GM20431 (cell line): Measurements from ENCODE around the gene TSPAN10.

Experiments
- in situ Hi-C: fragments of 300-500 bp; cut with MseI, MboI; formaldehyde crosslinking; loops from one replicate; pipeline ENCODE4 v1.15.0; 2020; ENCODE audit warnings: low sequenced_read_pairs; ENCODE audit not compliant: unreplicated experiment

Gene TSPAN10

GRCh38 chr17:81630274-81630673 lies 6.7 kb upstream of the TSPAN10 start:
- in situ Hi-C loops, result no loop called here

GRCh38 chr17:81631482-81631881 lies 5.5 kb upstream of the TSPAN10 start:
- in situ Hi-C loops, result no loop called here

GRCh38 chr17:81635431-81635830 lies 1.6 kb upstream of the TSPAN10 start:
- in situ Hi-C loops, result no loop called here

GRCh38 chr17:81635973-81636504 lies 957 bp upstream of the TSPAN10 start:
- in situ Hi-C loops, result no loop called here

GRCh38 chr17:81638683-81639082 lies 1.7 kb downstream of the TSPAN10 start:
- in situ Hi-C loops, result no loop called here

- in situ Hi-C loops, result no loop called here
These were observed 3.0 kb downstream of the TSPAN10 start for GRCh38 chr17:81640011-81640410.

GRCh38 chr17:81641825-81642489 lies 5.0 kb downstream of the TSPAN10 start:
- in situ Hi-C loops, result no loop called here

- in situ Hi-C loops, result no loop called here
These were observed 7.5 kb downstream of the TSPAN10 start for GRCh38 chr17:81644496-81644895.

GRCh38 chr17:81644976-81645952 lies 8.3 kb downstream of the TSPAN10 start:
- in situ Hi-C loops, result no loop called here

- in situ Hi-C loops, result no loop called here
These were observed 10.0 kb downstream of the TSPAN10 start for GRCh38 chr17:81646869-81647600.

GRCh38 chr17:81647640-81648012 lies 10.6 kb downstream of the TSPAN10 start:
- in situ Hi-C loops, result no loop called here

GRCh38 chr17:81648013-81648706 lies 11.2 kb downstream of the TSPAN10 start:
- in situ Hi-C loops, result no loop called here

GRCh38 chr17:81648707-81649085 lies 11.7 kb downstream of the TSPAN10 start:
- in situ Hi-C loops, result no loop called here

- in situ Hi-C loops, result no loop called here
These were observed 14.0 kb downstream of the TSPAN10 start for GRCh38 chr17:81650951-81651350.

- in situ Hi-C loops, result no loop called here
These were observed 14.7 kb downstream of the TSPAN10 start for GRCh38 chr17:81651692-81652091.

GRCh38 chr17:81652906-81653771 lies 16.1 kb downstream of the TSPAN10 start:
- in situ Hi-C loops, result no loop called here

- in situ Hi-C loops, result no loop called here
These were observed 18.6 kb downstream of the TSPAN10 start for GRCh38 chr17:81655378-81656117.

- in situ Hi-C loops, result no loop called here
These were observed 19.2 kb downstream of the TSPAN10 start, which contains the start of gene PDE6G for GRCh38 chr17:81656118-81656743. TSS of gene PDE6G (minus strand) at chr17:81656542. CDS start at chr17:81653305, 3,237 bp downstream.
